Heart right ventricle (tissue), 16 donors: ENCODE measurements around the gene FALEC. TPM values are rescaled to one million over a fixed set of nuclear protein-coding genes. Genes with fewer than 3 reads are reported as not detected.

Source experiments
- ATAC-seq, 8 donors: fragments of 200-7000 bp; cut with Tn5 transposase; one replicate each; pipeline ENCODE4 v1.9.1; 2020; ENCODE audit warnings: mild to moderate bottlenecking in 8 of 8, moderate library complexity in 8 of 8, moderate number of reproducible peaks in 1 of 8
- DNase-seq, 2 donors: peaks; one replicate each; pipeline ENCODE4 v3.0.0-alpha.2; 2020
- H3K27ac ChIP-seq, 10 donors: fragments of 200-600 bp; sonication (generic) in 2 of 10; one replicate each; pipeline versions ENCODE4 v1.5.0 to v1.8.0; 2020 to 2022; ENCODE audit warnings: mild to moderate bottlenecking in 3 of 10
- H3K27me3 ChIP-seq, 7 donors: fragments of 200-600 bp; one replicate each; pipeline ENCODE4 v1.8.0; 2021 to 2022; ENCODE audit warnings: mild to moderate bottlenecking in 2 of 7
- H3K36me3 ChIP-seq, 9 donors: fragments of 200-600 bp; sonication (generic) in 1 of 9; one replicate each; pipeline versions ENCODE4 v1.5.0 to v1.8.0; 2020 to 2022; ENCODE audit warnings: mild to moderate bottlenecking in 2 of 9
- H3K4me1 ChIP-seq, 9 donors: fragments of 200-600 bp; sonication (generic) in 1 of 9; one replicate each; pipeline versions ENCODE4 v1.5.0 to v1.8.0; 2020 to 2022; ENCODE audit warnings: mild to moderate bottlenecking in 4 of 9
- H3K4me3 ChIP-seq, 10 donors: fragments of 200-600 bp; sonication (generic) in 2 of 10; one replicate each; pipeline versions ENCODE4 v1.5.0 to v1.8.0; 2020 to 2022; ENCODE audit warnings: mild to moderate bottlenecking in 7 of 10, moderate library complexity in 2 of 10
- H3K9me3 ChIP-seq, 11 donors: fragments of 200-600 bp in 10 of 11; sonication (generic) in 2 of 11; one replicate each; pipeline versions ENCODE4 v1.5.0 to v1.8.0; 2013 to 2022; ENCODE audit warnings: mild to moderate bottlenecking in 2 of 11, control low read depth in 1 of 11, moderate library complexity in 1 of 11
- CTCF ChIP-seq, 9 donors: fragments of 200-600 bp; sonication (generic) in 2 of 9; IDR thresholded peaks; one replicate each; pipeline versions ENCODE4 v1.5.0 to v1.8.0; 2021 to 2022; ENCODE audit warnings: antibody characterized with exemption in 9 of 9, mild to moderate bottlenecking in 5 of 9, moderate library complexity in 1 of 9
- whole genome bisulfite sequencing, 2 donors: extraction: QIAGEN DNeasy Blood & Tissue Kit; methylation state at CpG; one replicate each; pipeline ENCODE4 v1.1.7; 2013; ENCODE audit warnings: inconsistent platforms in 1 of 2; 5-methylcytosine and 5-hydroxymethylcytosine counted together
- intact Hi-C, 10 donors: fragments of 100-400 bp; cut with DNase I; formaldehyde crosslinking; loops; one replicate each; pipeline versions ENCODE4 v1.11.1 to v1.14.2; 2022
- polyA plus RNA-seq, 2 donors: library from polyadenylated mRNA; stranded (reverse); fragments of 200-250 nt; gene quantifications; one replicate each; pipeline ENCODE4 v1.2.3, GENCODE V29; 2013
- total RNA-seq, 10 donors: library from RNA; stranded (reverse); fragmentation: NEBNext Ultra II Directional in 3 of 10; extraction: Animal tissue kit (Norgen Biotek cat#: 25700) in 3 of 10; gene quantifications; one replicate each; pipeline versions ENCODE4 v1.2.1 to v1.2.4, GENCODE V29; 2021 to 2023
- donor health status: Arrhythmogenic right ventricular cardiomyopathy.
- donor health status: ischemic (EF 13 %, LVEDD 7.1; RV severe dilation, severe dysfunction).
- donor health status: healthy with polysubstance abuse.
- donor health status: DM: no; HTN: yes; CAD: no.
- donor health status: DM: no; HTN: no; CAD: no.
- donor health status: ischemic (EF 25% LVEDD 6.9; RV normal size, moderate dysfunction).
- donor health status: ischemic (EF 25% LVEDD 5.7; RV mildly dilated, moderate dysfunction).
- donor health status: healthy.
- donor health status: DM: yes; HTN: yes; CAD: no.
- donor health status: Ischemic cardiomyopathy.
- donor health status: ischemic (EF 35%, LVEDD 5.7; RV mildly dilated, moderate dysfunction).
- donor health status: nonischemic (EF 11% LVEDD 7.7; RV severe dilation, severe dysfunction).
- donor health status: DM: yes; HTN: yes; CAD: no.
- donor health status: PGD.
- donor health status: ischemic (EF 29% LVEDD 5.4; RV normal size, mild dysfunction).
- donor health status: nonischemic (EF 23%, LVEDD 6.1; RV moderate dilation, normal function).

The FALEC gene
- total and polyA plus RNA-seq, 12 donors: 0.46 to 0.60 TPM; not detected in 10

GRCh38 chr1:150473659-150474058 lies 41.9 kb upstream of the FALEC start:
- H3K4me1 ChIP-seq: peaks cover 4 to 52% (median 26%) of the 10 kb centered on the region in 9 donors
- no peaks in the 10 kb centered on the region for H3K9me3 ChIP-seq
- H3K36me3 ChIP-seq: peaks cover 0 to 58% (median 25%) of the 10 kb centered on the region in 9 donors
- DNase-seq (peak; percentile 24 to 40), ATAC-seq (peak; percentile 66 to 91 (median 77))
- H3K27ac ChIP-seq: peak overlapping the region in 9 of 10 donors; percentile 12 to 81 (median 51)
- no peak for TF ChIP-seq CTCF (IDR thresholded peaks at IDR 0.05)
- H3K27me3 ChIP-seq: no peaks in the 10 kb centered on the region
- 40 to 41% methylated on average over 4 of the region's 4 CpGs for WGBS, 2 donors
- intact Hi-C loops: loop anchor here in 5 of 10 donors (5.0 to 10.0 kb wide), 4 partner anchors 34 to 64 kb away; partner anchors contain the start of gene ECM1 (in 1 of the 5)
- H3K4me3 ChIP-seq: no peak overlapping the region

GRCh38 chr1:150474869-150475268 lies 40.7 kb upstream of the FALEC start:
- intact Hi-C loops: loop anchor here in 6 of 10 donors (5.0 to 10.0 kb wide), 4 partner anchors 32 to 62 kb away; partner anchors contain the start of gene ECM1 (in 1 of the 6)
- Histone ChIP-seq H3K9me3 (no peaks in the 10 kb centered on the region), H3K4me3 (no peak overlapping the region), H3K27me3 (no peaks in the 10 kb centered on the region), H3K4me1 (peaks cover 4 to 52% (median 26%) of the 10 kb centered on the region in 9 donors), H3K27ac (peak overlapping the region in 4 of 10 donors; percentile 51 to 81 (median 54)), H3K36me3 (peaks cover 0 to 46% (median 25%) of the 10 kb centered on the region in 9 donors)
- ATAC-seq (no peak), DNase-seq (no peak)
- TF ChIP-seq CTCF (IDR thresholded peaks at IDR 0.05): no peak
- 73 to 78% methylated on average over 4 of the region's 4 CpGs for WGBS, 2 donors

- ATAC-seq: no peak
- Histone ChIP-seq H3K9me3 (no peaks in the 10 kb centered on the region), H3K4me3 (no peak overlapping the region), H3K27ac (peak overlapping the region in 3 of 10 donors; percentile 14 to 74 (median 45)), H3K4me1 (peaks cover 4 to 44% (median 26%) of the 10 kb centered on the region in 9 donors), H3K27me3 (no peaks in the 10 kb centered on the region), H3K36me3 (peaks cover 0 to 27% (median 9%) of the 10 kb centered on the region in 9 donors)
- TF ChIP-seq CTCF (IDR thresholded peaks at IDR 0.05): no peak
- intact Hi-C loops: loop anchor here in 2 of 10 donors (5.0 to 10.0 kb wide), 2 partner anchors 56 to 58 kb away; no protein-coding TSS in a partner anchor
- WGBS, 2 donors: 65 to 73% methylated on average over 3 of the region's 3 CpGs
- DNase-seq: no peak
These were observed 38.8 kb upstream of the FALEC start for GRCh38 chr1:150476754-150477153.

- no peak for TF ChIP-seq CTCF (IDR thresholded peaks at IDR 0.05)
- H3K36me3 ChIP-seq: peaks cover 0 to 21% (median 3%) of the 10 kb centered on the region in 9 donors
- WGBS, 2 donors: 52 to 59% methylated on average over 1 of the region's 1 CpG
- DNase-seq: peak in 1 of 2 donors; percentile 20
- no peak overlapping the region for H3K4me3 ChIP-seq
- peaks cover 4 to 42% (median 26%) of the 10 kb centered on the region in 9 donors for H3K4me1 ChIP-seq
- intact Hi-C loops: loop anchor here in 2 of 10 donors (5.0 to 10.0 kb wide), 2 partner anchors 55 to 57 kb away; no protein-coding TSS in a partner anchor
- no peaks in the 10 kb centered on the region for H3K27me3 ChIP-seq
- H3K9me3 ChIP-seq: no peaks in the 10 kb centered on the region
- ATAC-seq: peak; percentile 43 to 90 (median 74)
- peak overlapping the region in 7 of 10 donors; percentile 17 to 74 (median 30) for H3K27ac ChIP-seq
These were observed 38.2 kb upstream of the FALEC start for GRCh38 chr1:150477320-150477719.
